HepG2 (cell line): ENCODE data around the gene MEMO1. TPM values are rescaled to one million over a fixed set of nuclear protein-coding genes. Genes with fewer than 3 reads are reported as not detected.
A peak's percentile ranks its signal among the peaks of the same experiment; 100 is the strongest.

Experiments used
- ASH2L ChIP-seq: fragments of 300-600, 200-600 bp; sonication (generic); IDR thresholded peaks from 2 replicates; pipeline ENCODE4 v1.7.0; 2017; ENCODE audit warnings: low read depth, mild to moderate bottlenecking, moderate library complexity, mixed read lengths, low read length; ENCODE audit not compliant: insufficient read length
- HNRNPK ChIP-seq: fragments of 200-400 bp; formaldehyde crosslinking; IDR thresholded peaks from 2 replicates; pipeline ENCODE4 v1.6.1; 2018; ENCODE audit warnings: low read length, low read depth, moderate library complexity, mild to moderate bottlenecking; ENCODE audit not compliant: poor library complexity, severe bottlenecking
- KLF12 ChIP-seq: sonication (generic); formaldehyde crosslinking; IDR thresholded peaks from 2 replicates; pipeline ENCODE4 v1.4.0; 2020; ENCODE audit warnings: missing genetic modification reagents, borderline replicate concordance
- NFIB ChIP-seq: sonication (generic); formaldehyde crosslinking; IDR thresholded peaks from 2 replicates; pipeline ENCODE4 v1.9.0; 2021; ENCODE audit warnings: missing genetic modification reagents, mild to moderate bottlenecking, borderline replicate concordance
- NFYC ChIP-seq: IDR thresholded peaks from 2 replicates; pipeline ENCODE4 v1.6.1; 2016; ENCODE audit warnings: missing genetic modification reagents, missing compliant biosample characterization
- PHB2 ChIP-seq: fragments of 450-650 bp; IDR thresholded peaks from 2 replicates; pipeline ENCODE4 v1.6.1; 2018; ENCODE audit not compliant: partially characterized antibody
- PHF8 ChIP-seq: sonication (generic); formaldehyde crosslinking; IDR thresholded peaks from 2 replicates; pipeline ENCODE4 v1.5.0; 2020; ENCODE audit warnings: missing genetic modification reagents
- RELA ChIP-seq: sonication (generic); formaldehyde crosslinking; IDR thresholded peaks from 2 replicates; pipeline ENCODE4 v1.4.0; 2020; ENCODE audit warnings: missing genetic modification reagents
- SSRP1 ChIP-seq: IDR thresholded peaks from 2 replicates; pipeline ENCODE4 v1.6.1; 2016; ENCODE audit warnings: control low read depth
- TBX3 ChIP-seq: fragments of 450-650 bp; IDR thresholded peaks from 2 replicates; pipeline ENCODE4 v1.6.1; 2017; ENCODE audit warnings: antibody characterized with exemption, mild to moderate bottlenecking, inconsistent platforms, borderline replicate concordance
- ZBTB8A ChIP-seq: sonication (generic); formaldehyde crosslinking; IDR thresholded peaks from 2 replicates; pipeline ENCODE4 v1.4.0; 2020; ENCODE audit warnings: mild to moderate bottlenecking, low read depth, missing genetic modification reagents, borderline replicate concordance
- ZNF180 ChIP-seq: sonication (generic); formaldehyde crosslinking; IDR thresholded peaks from 2 replicates; pipeline ENCODE4 v1.4.0; 2020; ENCODE audit warnings: low read depth, missing genetic modification reagents, borderline replicate concordance
- ZNF83 ChIP-seq: sonication (generic); formaldehyde crosslinking; IDR thresholded peaks from 2 replicates; pipeline ENCODE4 v1.4.0; 2020; ENCODE audit warnings: missing genetic modification reagents, mild to moderate bottlenecking, borderline replicate concordance
- ZNF891 ChIP-seq: sonication (generic); formaldehyde crosslinking; IDR thresholded peaks from 2 replicates; pipeline ENCODE4 v1.5.0; 2020; ENCODE audit warnings: mild to moderate bottlenecking, missing genetic modification reagents
- polyA plus RNA-seq, 8 experiments: library from polyadenylated mRNA; depleted of rRNA in 3 of 8; stranded (reverse) in 7 of 8; unstranded in 1 of 8; fragments of >200 nt; fragmentation: Illumina TruSeq in 4 of 8; extraction: Trizol in 4 of 8; gene quantifications; 2 replicates each; pipeline versions ENCODE4 v1.2.1 to v1.2.3, GENCODE V29; 2011 to 2016; ENCODE audit warnings: low read depth in 4 of 8, missing spikeins in 1 of 8, mixed read lengths in 1 of 8; ENCODE audit not compliant: insufficient read depth in 1 of 8
- total RNA-seq, 5 experiments: library from RNA; depleted of rRNA; stranded (reverse); fragments of >200 nt; fragmentation: Illumina TruSeq; extraction: Trizol; gene quantifications; 2 replicates each; pipeline ENCODE4 v1.2.3, GENCODE V29; 2016; ENCODE audit warnings: low read depth in 1 of 5
- TF ChIP-seq, protein P1 (sequence below): sonication (generic); formaldehyde crosslinking; IDR thresholded peaks from 2 replicates; pipeline ENCODE4 v1.5.0; 2020; ENCODE audit warnings: mild to moderate bottlenecking, missing genetic modification reagents, borderline replicate concordance
- TF ChIP-seq, protein P2 (sequence below): sonication (generic); formaldehyde crosslinking; IDR thresholded peaks from 2 replicates; pipeline ENCODE4 v1.8.1; 2023; ENCODE audit warnings: mild to moderate bottlenecking, moderate library complexity, missing genetic modification reagents
- TF ChIP-seq, protein P3 (sequence below): sonication (generic); formaldehyde crosslinking; IDR thresholded peaks from 2 replicates; pipeline ENCODE4 v1.5.1; 2020; ENCODE audit warnings: missing genetic modification reagents, mild to moderate bottlenecking, borderline replicate concordance
- TF ChIP-seq, protein P4 (sequence below): sonication (generic); formaldehyde crosslinking; IDR thresholded peaks from 2 replicates; pipeline ENCODE4 v1.5.1; 2020; ENCODE audit warnings: mild to moderate bottlenecking, missing genetic modification reagents, borderline replicate concordance

MEMO1 gene
- total and polyA plus RNA-seq, 2 of the 13 experiments (the other 11 are each of a cell fraction or from before 2014, with no cell fraction given) = 69.8 to 81.6 TPM

DNA sequence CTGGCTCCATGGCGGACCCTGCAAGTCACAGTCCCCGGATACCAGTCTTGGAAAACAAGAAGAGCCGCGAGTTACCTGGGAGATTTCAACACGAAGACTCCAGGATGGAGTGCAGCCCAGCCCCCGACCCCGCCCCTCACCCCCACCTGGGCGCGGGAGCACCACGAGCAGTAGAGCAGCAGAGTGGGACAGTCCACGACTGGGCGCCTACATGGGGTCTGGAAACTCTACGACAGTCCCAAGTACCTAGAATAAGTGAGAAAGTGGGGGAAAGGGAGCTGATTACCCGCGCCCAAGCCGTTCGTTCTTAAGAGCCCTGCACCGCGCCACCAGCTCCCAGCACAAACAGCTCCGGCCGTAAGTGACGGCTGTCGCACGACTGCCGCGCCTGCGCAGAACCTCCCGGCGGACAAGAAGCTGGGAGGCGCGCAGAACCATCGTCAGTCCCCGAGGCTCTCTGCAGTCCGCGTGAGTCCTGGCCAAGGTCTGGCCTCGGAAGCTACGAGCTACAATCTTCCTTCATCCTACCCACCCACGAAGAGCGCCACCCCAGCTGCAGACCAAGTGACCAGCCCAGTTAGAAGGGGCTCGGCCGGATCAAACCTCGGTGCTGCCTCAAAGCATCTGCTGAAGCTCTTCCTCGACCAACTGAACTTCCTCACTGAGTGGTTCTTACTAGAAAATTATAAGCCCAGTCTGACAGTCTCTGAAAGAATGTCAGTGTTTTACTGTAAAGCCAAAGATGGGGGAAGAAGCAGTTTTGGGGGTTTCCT lies 28.8 kb upstream of the MEMO1 start, which contains the start of gene DPY30 (continued):
- TF ChIP-seq, protein P1, sequence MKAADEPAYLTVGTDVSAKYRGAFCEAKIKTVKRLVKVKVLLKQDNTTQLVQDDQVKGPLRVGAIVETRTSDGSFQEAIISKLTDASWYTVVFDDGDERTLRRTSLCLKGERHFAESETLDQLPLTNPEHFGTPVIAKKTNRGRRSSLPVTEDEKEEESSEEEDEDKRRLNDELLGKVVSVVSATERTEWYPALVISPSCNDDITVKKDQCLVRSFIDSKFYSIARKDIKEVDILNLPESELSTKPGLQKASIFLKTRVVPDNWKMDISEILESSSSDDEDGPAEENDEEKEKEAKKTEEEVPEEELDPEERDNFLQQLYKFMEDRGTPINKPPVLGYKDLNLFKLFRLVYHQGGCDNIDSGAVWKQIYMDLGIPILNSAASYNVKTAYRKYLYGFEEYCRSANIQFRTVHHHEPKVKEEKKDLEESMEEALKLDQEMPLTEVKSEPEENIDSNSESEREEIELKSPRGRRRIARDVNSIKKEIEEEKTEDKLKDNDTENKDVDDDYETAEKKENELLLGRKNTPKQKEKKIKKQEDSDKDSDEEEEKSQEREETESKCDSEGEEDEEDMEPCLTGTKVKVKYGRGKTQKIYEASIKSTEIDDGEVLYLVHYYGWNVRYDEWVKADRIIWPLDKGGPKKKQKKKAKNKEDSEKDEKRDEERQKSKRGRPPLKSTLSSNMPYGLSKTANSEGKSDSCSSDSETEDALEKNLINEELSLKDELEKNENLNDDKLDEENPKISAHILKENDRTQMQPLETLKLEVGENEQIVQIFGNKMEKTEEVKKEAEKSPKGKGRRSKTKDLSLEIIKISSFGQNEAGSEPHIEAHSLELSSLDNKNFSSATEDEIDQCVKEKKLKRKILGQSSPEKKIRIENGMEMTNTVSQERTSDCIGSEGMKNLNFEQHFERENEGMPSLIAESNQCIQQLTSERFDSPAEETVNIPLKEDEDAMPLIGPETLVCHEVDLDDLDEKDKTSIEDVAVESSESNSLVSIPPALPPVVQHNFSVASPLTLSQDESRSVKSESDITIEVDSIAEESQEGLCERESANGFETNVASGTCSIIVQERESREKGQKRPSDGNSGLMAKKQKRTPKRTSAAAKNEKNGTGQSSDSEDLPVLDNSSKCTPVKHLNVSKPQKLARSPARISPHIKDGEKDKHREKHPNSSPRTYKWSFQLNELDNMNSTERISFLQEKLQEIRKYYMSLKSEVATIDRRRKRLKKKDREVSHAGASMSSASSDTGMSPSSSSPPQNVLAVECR (CRISPR knock-in tag) = peak; percentile 83; the same call in 1 of the 2 replicates
- TF ChIP-seq TBX3 = no peak
- TF ChIP-seq ZNF180 (CRISPR knock-in tag) = peak; percentile 51; the same call in 1 of the 2 replicates
- TF ChIP-seq, protein P2, sequence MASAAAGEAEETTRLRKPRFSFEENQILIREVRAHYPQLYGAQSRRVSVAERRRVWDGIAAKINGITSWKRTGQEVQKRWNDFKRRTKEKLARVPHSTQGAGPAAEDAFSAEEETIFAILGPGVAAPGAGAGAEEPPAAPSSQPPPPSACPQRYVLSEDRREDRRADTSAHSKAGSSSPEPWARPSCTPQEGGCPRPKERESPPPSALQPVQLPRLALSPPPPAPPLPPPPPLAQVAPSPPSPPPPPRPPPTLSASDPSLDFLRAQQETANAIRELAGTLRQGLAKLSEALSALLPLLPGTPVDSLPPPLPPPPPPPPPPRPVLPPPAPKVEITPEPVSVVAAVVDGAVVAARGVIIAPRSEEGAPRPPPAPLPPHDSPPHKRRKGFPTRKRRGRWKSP (CRISPR knock-in tag) = peak; percentile 95
- TF ChIP-seq ZNF891 = peak; percentile 87; the same call in 1 of the 2 replicates
- no peak for TF ChIP-seq ZBTB8A
- TF ChIP-seq PHB2 = no peak
- TF ChIP-seq RELA (CRISPR knock-in tag) = no peak
- no peak for TF ChIP-seq NFIB (CRISPR knock-in tag)
- TF ChIP-seq, protein P3, sequence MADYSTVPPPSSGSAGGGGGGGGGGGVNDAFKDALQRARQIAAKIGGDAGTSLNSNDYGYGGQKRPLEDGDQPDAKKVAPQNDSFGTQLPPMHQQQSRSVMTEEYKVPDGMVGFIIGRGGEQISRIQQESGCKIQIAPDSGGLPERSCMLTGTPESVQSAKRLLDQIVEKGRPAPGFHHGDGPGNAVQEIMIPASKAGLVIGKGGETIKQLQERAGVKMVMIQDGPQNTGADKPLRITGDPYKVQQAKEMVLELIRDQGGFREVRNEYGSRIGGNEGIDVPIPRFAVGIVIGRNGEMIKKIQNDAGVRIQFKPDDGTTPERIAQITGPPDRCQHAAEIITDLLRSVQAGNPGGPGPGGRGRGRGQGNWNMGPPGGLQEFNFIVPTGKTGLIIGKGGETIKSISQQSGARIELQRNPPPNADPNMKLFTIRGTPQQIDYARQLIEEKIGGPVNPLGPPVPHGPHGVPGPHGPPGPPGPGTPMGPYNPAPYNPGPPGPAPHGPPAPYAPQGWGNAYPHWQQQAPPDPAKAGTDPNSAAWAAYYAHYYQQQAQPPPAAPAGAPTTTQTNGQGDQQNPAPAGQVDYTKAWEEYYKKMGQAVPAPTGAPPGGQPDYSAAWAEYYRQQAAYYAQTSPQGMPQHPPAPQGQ (CRISPR knock-in tag) = 0 out of 2 replicates have a peak, but pooled peaks have one; percentile 48
- TF ChIP-seq, protein P4, sequence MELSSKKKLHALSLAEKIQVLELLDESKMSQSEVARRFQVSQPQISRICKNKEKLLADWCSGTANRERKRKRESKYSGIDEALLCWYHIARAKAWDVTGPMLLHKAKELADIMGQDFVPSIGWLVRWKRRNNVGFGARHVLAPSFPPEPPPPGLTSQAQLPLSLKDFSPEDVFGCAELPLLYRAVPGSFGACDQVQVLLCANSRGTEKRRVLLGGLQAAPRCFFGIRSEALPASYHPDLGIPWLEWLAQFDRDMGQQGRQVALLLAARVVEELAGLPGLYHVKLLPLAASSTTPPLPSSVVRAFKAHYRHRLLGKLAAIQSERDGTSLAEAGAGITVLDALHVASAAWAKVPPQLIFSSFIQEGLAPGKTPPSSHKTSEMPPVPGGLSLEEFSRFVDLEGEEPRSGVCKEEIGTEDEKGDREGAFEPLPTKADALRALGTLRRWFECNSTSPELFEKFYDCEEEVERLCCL = peak; percentile 50; the same call in 1 of the 2 replicates
- no peak for TF ChIP-seq SSRP1 (CRISPR knock-in tag)
- no peak; the same call in 1 of the 2 replicates for TF ChIP-seq ZNF83 (CRISPR knock-in tag)
- peak; percentile 19 for TF ChIP-seq HNRNPK
- peak; percentile 88 for TF ChIP-seq ASH2L
- peak; percentile 94 for TF ChIP-seq PHF8
- no peak for TF ChIP-seq NFYC (CRISPR knock-in tag)
- peak; percentile 67; the same call in 1 of the 2 replicates for TF ChIP-seq KLF12 (CRISPR knock-in tag)
